ENCODE measurements around the gene TTLL11.

Gene TTLL11

DNA sequence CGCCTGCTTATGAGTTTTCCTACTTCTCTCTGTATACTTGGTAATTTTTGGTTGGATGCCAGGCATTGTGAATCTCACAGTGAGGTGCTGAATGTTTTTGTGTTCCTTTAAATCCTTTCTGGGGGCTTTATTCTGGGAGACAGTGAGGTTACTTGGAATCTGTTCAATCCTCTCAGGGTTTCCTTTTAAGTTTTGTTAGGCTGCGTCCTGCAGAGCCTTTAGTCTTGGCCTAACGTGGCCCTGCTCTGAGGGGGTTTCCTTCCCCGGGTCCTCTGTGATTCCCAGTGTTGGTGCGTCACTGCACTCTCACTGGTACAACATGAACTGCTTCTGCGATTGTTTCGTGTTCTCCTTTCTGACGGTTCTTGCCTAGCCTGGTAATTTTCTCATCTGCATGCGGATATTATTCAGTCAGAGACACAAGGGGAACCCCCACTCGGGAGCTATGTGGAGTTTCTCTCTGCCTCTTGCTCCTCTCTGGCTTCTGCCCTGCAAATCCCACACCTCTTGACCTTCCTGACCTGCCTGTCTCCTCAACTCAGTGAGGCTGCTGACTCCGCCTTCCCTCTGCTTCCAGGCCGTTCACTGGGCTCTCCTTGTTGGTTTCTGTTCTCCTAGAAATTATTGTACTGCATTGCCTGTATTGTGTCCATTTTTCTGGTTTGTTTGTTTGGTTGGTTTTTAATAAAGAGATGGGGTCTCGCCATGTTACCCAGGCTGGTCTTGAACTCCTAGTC is 313.6 kb downstream of the TTLL11 start:
- no peak for DNase-seq

DNA sequence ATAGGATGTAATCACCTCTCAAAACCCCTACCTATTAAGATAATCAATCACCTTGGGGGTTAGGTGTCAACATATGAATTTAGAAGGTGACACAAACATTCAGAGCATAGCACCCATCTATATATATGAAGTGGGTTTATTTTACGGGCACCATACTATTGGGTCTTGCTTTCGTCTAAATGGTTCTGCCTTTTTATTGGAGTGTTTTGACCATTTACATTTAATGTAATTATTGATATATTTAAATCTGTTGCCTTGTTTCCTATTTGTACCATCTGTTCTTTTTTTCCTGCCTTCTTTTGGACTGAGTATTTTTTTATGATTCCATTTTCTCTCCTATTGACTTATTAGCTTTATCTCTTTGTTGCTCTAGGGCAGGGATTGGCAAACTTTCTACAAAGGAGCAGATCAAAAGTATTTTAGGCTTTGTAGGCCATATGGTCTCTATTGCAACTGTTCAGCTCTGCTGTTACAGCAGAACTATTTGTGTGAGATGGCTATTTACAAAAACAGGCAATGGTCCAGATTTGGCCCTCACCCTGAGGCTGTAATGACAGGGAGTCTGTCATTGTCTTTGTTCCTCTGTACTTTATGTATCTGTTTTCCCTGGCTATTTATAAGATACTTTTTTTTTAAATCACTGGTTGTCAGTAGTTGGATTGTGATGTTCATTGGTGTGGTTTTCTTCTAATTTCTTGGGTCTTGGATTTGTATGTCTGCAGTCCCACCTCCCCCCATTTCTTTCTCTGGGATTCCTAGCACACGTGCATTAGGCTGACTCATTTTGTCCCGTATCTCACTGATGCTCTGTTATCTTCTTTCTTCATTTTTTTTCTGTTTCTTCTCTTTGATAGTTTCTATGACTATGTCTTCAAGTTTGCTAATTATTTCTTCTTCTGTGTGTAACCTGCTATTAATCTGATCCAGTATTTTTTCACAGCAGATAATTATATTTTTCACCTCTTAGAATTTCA is 314.6 kb downstream of the TTLL11 start:
- no peak for DNase-seq

DNA sequence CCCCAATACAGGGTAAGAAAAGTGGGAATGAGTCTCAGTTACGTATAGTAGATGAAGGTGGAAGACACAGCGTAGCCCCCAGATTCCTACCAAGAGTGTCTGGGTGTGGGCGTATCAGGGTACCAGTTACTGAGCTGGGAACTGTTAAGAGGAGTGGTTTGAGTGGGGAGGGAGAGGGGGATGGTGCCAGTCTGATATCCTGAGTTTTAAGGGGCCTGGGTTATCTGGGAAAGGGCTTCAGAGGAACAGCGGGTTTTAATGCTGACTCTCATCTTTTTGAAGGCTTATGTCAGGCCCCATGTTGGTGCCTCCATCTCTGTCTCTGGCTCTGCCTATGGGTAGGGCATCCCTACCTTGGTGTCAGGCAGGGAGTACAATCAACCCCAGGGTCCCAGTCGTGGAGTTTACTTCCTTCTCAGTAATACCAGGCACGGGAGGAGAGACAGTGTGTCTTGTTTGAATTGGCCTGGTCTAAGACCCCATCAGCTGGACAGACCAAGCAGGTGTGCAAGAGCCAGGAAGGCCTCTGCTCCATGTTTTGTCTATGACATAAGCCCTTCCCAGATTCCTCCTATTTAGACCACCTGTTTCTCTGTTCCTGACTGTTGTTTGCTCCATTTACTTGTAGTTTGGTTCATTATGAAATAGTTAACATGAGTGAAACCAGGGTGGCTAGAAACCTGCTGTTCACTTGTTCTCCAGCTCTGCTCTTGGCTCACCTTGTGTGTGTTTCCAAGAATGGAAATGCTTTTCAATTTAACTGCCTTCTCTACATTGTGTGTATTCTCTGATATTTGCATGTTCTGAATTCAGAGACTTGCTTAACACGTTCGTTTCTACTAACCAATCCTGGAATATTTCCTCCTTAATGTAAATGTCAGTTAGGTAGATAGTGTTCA is 316.1 kb downstream of the TTLL11 start:
- DNase-seq, result no peak

DNA sequence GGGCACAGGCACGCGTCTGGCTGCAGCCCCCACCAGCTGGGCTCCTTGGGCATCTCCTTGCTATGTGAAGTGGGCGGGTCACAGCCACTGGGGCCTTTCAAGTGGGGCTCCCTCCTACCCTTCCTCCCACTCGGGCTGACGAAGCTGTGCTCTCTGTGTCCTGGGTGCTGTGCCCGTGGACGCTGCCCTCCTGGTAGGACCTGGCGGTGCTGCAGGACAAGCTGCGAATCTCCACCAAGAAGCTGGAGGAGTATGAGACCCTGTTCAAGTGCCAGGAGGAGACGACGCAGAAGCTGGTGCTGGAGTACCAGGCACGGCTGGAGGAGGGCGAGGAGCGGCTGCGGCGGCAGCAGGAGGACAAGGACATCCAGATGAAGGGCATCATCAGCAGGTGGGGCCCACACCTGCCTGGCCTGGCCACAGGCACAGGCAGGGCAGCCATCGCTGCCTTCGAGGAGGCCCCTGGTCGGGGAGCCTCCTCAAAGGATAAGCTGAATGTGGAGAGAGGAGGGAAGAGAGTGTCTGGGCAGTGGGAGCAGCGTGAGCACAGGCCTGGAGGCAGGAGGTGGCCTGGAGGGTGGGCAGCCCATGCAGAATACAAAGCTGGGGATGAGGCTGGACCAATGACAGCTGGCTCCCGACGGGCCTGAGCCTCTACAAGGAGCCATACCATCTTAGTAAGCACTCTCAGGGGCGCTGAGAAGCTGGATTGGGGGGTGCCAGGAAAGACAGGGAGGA is 316.9 kb downstream of the TTLL11 start:
- no peak for DNase-seq

DNA sequence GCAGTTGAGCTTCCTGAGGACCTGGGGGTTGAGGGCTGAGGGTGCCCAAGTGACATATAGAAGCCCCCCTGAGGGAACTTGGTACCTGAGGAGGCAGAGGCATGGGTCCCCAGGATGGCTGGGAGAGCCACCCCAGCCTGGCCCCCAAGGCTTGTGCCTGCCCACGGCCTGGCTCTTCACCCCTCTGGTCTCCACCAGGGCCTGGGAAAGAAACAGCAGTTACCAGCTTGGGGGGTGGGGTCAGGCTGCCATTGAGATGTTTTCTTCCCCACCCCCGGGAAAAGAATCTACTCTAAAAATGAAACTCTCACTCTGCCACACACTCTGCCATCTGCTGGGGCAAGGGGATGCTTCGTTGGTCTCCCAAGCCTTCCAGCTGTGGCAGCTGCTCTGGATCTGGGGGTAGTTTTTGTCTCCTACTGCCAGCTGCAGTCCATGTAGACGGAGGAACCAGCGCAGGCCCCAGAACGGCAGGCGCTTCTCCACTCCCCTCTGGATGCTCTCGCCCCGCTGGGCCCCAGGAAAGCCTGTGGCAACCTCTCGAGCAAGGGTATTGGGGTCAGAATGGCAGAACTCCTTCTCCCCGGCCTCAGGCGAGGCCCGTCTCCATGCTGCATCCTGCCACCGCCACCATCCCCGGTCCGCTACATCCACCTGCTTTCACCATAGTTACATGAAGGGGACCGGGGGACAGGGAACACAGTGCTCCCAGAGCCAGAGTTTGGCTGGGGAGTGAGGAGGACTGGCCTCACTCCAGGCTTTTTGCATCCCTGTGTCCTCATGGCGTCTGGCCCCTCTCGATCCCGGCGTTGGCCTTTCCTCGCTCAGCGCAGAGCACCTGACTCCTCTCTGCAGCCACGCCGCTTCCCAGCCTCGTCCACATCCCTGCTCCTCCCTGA is 318.1 kb downstream of the TTLL11 start:
- DNase-seq, result no peak

DNA sequence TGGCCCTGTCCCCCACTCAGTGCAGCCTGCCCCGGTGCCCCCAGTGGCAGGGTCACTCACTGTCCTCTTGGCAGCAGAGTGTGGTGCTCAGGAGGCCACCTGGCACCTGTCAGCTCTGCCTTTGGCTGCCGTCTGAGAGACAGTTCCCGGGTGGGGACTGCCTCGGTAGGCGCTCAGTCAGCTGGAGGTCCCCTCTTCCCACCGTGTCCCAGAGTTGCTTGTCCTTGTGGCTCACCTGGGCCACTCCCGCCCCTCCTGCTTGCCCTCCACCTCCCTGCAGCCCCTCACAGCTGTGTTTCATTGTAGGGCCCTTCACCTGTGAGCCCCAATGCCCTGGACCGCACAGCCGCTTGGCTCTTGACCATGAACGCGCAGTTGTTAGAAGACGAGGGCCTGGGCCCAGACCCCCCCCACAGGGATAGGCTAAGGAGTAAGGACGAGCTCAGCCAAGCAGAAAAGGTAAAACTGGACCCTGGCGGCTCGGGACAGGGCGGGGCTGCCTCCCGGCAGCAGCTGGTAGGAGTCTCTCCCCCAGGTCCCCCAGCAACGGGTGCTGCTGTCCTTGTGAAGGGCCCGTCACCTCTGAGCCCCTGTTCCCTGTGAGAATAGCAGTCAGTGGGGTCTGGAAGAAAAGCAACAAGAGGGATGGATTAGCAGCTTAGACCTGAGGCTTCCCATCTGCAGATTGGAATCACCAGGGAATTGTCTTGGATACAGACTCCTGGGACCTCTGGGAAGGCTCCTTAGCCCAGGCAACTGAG is 319.0 kb downstream of the TTLL11 start:
- DNase-seq, result no peak

DNA sequence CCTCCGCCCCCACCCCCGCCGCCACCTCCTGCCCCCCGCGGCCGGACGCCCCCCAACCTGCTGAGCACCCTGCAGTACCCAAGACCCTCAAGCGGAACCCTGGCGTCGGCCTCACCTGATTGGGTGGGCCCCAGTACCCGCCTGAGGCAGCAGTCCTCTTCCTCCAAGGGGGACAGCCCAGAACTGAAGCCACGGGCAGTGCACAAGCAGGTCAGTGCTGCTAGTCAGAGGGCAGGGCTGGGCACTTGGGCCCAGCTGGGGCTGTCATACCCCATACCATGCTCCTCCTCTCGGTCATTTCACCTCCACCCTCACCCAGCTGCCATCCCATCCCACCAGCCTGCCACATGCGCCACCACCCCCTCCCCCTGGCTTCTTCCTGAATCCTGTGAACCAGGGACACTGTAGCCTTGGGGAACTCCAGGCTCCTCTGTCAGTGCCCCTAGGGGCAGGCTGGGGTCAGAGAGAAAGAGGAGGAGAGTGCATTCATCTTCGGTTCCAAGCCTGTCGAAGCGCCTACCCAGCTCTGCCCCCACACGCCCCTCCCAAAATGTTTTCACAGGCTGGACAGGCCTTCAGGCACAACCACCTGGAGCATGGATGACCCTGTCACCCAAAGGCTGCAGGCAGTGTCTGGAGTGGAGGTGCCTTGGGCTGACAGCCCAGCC is 319.7 kb downstream of the TTLL11 start:
- no peak for DNase-seq

DNA sequence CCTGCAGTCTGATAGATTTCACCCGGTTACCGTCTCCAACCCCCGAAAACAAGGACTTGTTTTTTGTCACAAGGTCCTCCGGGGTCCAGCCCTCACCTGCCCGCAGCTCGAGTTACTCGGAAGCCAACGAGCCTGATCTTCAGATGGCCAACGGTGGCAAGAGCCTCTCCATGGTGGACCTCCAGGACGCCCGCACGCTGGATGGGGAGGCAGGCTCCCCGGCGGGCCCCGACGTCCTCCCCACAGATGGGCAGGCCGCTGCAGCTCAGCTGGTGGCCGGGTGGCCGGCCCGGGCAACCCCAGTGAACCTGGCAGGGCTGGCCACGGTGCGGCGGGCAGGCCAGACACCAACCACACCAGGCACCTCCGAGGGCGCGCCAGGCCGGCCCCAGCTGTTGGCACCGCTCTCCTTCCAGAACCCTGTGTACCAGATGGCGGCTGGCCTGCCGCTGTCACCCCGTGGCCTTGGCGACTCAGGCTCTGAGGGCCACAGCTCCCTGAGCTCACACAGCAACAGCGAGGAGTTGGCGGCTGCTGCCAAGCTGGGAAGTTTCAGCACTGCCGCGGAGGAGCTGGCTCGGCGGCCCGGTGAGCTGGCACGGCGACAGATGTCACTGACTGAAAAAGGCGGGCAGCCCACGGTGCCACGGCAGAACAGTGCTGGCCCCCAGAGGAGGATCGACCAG is 320.4 kb downstream of the TTLL11 start:
- no peak for DNase-seq

Data from amniotic stem cell (primary cell).